ENCODE data around the gene TIAM1. TPM values are rescaled to one million over a fixed set of nuclear protein-coding genes. Genes with fewer than 3 reads are reported as not detected.

TIAM1 gene
- total and polyA plus RNA-seq, 11 donors, result 0.31 to 9.4 (median 1.1) TPM

DNA sequence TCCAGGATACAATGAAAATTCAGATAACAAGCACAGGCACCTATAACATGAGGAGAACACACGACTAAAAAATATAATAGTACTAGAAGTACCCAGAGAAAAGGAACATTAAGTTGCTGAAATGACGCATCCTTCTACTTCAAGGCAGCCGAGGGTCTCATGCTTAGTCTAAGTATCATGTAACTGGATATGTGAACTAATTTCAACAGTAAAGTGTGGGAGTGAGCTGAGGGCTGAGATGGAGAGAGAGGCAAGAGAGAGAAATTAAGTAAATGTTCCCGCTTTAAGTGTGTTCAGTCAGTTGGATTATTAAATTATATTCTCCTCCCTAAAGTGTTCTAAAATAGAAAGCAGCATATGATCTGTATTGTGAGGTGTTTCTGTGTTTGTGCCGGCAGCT lies 153.5 kb downstream of the TIAM1 start:
- DNase-seq (no peak), ATAC-seq (no peak)
- Histone ChIP-seq H3K36me3 (no peaks in the 10 kb centered on the region), H3K9me3 (no peaks in the 10 kb centered on the region), H3K4me1 (no peaks in the 10 kb centered on the region), H3K27me3 (peaks cover 0 to 6% (median 0%) of the 10 kb centered on the region in 9 donors), H3K4me3 (no peak overlapping the region), H3K27ac (no peak overlapping the region)
- intact Hi-C loops (cut with DNase I), result loop anchor here in 1 of 10 donors (5.0 kb wide), 1 partner anchor 412 kb away; no protein-coding TSS in a partner anchor
- no peak for TF ChIP-seq POLR2A (IDR thresholded peaks at IDR 0.05)
- TF ChIP-seq, protein P1, sequence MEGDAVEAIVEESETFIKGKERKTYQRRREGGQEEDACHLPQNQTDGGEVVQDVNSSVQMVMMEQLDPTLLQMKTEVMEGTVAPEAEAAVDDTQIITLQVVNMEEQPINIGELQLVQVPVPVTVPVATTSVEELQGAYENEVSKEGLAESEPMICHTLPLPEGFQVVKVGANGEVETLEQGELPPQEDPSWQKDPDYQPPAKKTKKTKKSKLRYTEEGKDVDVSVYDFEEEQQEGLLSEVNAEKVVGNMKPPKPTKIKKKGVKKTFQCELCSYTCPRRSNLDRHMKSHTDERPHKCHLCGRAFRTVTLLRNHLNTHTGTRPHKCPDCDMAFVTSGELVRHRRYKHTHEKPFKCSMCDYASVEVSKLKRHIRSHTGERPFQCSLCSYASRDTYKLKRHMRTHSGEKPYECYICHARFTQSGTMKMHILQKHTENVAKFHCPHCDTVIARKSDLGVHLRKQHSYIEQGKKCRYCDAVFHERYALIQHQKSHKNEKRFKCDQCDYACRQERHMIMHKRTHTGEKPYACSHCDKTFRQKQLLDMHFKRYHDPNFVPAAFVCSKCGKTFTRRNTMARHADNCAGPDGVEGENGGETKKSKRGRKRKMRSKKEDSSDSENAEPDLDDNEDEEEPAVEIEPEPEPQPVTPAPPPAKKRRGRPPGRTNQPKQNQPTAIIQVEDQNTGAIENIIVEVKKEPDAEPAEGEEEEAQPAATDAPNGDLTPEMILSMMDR (IDR thresholded peaks at IDR 0.05), result no peak
- 73 to 81% (median 73%) methylated on average over 5 of the region's 5 CpGs for WGBS, 4 donors

DNA sequence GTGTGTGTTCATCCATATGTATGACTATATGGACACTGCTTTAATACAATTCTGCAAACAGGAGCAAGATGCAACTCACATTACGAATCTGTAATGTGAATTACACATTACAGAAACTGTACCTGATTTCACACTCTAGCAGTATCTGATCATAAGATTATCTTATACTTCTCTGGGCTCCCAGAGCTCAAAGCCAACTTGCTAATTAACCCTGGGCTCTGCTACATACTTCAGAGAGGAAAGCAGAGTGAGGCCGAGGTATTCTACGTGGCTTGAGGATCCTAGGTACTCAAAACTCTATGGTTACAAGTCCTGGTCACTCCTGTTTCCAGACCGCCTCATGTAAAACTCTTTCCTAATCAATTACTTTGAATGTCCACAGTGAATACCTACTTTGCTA lies 156.6 kb downstream of the TIAM1 start:
- H3K27me3 ChIP-seq, result peaks cover 0 to 6% (median 0%) of the 10 kb centered on the region in 9 donors
- H3K27ac ChIP-seq, result no peak overlapping the region
- intact Hi-C loops (cut with DNase I), result no loop called here
- H3K4me3 ChIP-seq, result no peak overlapping the region
- H3K4me1 ChIP-seq, result no peaks in the 10 kb centered on the region
- no peak for DNase-seq
- no peaks in the 10 kb centered on the region for H3K36me3 ChIP-seq
- H3K9me3 ChIP-seq, result no peaks in the 10 kb centered on the region
- ATAC-seq, result no peak
- no peak for TF ChIP-seq POLR2A (IDR thresholded peaks at IDR 0.05)
- TF ChIP-seq, protein P1 (IDR thresholded peaks at IDR 0.05), result no peak
- WGBS, 4 donors, result 91 to 93% (median 92%) methylated on average over 4 of the region's 4 CpGs

DNA sequence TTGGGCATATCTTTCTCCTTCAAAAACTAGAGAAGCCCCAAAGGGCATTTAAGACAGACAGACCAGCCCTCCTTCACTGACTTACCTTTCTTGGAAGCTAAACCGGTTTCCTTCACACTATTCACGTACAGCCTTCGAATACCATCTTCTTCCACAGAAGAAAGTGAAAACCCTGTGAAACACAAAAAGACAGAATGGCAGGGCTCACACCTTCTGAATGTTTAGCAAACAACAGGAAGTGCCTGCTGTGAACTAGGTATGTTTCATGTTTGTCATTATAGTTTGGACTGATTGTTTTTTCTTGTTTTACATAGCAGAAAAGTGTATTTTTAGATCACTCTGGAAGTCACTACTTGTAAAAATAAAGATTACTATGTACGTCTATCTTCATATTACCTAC lies 157.1 kb downstream of the TIAM1 start:
- Histone ChIP-seq H3K4me3 (no peak overlapping the region), H3K27ac (peak overlapping the region in 1 of 12 donors; percentile 35), H3K4me1 (no peaks in the 10 kb centered on the region), H3K27me3 (peaks cover 0 to 6% (median 0%) of the 10 kb centered on the region in 9 donors), H3K9me3 (no peaks in the 10 kb centered on the region), H3K36me3 (no peaks in the 10 kb centered on the region)
- ATAC-seq (no peak), DNase-seq (no peak)
- no peak for TF ChIP-seq POLR2A (IDR thresholded peaks at IDR 0.05)
- TF ChIP-seq, protein P1 (IDR thresholded peaks at IDR 0.05), result no peak
- 78 to 88% (median 83%) methylated on average over 4 of the region's 4 CpGs for WGBS, 4 donors
- intact Hi-C loops (cut with DNase I), result no loop called here

DNA sequence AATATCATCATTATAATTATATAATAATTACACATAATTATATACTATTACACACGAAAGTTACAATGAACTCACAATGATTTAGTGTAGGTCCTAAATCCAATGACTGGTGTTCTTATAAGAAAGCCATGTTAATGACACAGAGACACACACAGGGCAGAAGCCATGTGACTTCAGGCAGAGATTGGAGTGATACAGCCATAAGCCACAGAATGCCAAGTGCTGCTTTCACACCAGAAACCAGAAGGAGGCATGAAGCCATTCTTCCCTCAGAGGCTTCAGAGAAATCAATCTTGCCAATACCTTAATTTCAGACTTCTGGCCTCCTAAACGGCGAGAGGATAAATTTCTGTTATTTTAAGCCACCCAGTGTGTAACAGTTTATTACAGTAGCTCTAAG lies 158.4 kb downstream of the TIAM1 start:
- no peak for DNase-seq
- TF ChIP-seq POLR2A (IDR thresholded peaks at IDR 0.05), result no peak
- TF ChIP-seq, protein P1 (IDR thresholded peaks at IDR 0.05), result no peak
- intact Hi-C loops (cut with DNase I), result no loop called here
- no peak for ATAC-seq
- H3K27me3 ChIP-seq, result peaks cover 0 to 6% (median 0%) of the 10 kb centered on the region in 9 donors
- no peak overlapping the region for H3K27ac ChIP-seq
- WGBS, 4 donors, result 89 to 93% (median 91%) methylated on average over 3 of the region's 3 CpGs
- no peak overlapping the region for H3K4me3 ChIP-seq
- H3K4me1 ChIP-seq, result no peaks in the 10 kb centered on the region
- no peaks in the 10 kb centered on the region for H3K36me3 ChIP-seq
- H3K9me3 ChIP-seq, result no peaks in the 10 kb centered on the region

Measured in heart left ventricle (tissue), 16 donors.